Smooth muscle cell of bladder (primary cell): Measurements from ENCODE around the gene ENTREP1. TPM values are rescaled to one million over a fixed set of nuclear protein-coding genes. Genes with fewer than 3 reads are reported as not detected.

ENCODE experiments used
- total RNA-seq: library from RNA; depleted of rRNA; stranded (reverse); fragments of >200 nt; gene quantifications from 2 replicates; pipeline ENCODE4 v1.2.3, GENCODE V29; 2014

The ENTREP1 gene, protein sequence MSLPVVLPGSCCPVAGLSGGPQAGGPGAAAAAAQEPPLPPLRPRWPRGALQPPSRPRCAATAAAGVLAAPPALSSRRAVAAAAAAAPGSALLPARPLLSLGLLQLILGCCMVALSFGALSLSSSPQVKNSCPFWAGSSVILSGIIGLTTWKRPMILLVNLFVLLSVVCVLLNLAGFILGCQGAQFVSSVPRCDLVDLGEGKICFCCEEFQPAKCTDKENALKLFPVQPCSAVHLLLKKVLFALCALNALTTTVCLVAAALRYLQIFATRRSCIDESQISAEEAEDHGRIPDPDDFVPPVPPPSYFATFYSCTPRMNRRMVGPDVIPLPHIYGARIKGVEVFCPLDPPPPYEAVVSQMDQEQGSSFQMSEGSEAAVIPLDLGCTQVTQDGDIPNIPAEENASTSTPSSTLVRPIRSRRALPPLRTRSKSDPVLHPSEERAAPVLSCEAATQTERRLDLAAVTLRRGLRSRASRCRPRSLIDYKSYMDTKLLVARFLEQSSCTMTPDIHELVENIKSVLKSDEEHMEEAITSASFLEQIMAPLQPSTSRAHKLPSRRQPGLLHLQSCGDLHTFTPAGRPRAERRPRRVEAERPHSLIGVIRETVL
- total RNA-seq: not detected in 2 replicates

DNA sequence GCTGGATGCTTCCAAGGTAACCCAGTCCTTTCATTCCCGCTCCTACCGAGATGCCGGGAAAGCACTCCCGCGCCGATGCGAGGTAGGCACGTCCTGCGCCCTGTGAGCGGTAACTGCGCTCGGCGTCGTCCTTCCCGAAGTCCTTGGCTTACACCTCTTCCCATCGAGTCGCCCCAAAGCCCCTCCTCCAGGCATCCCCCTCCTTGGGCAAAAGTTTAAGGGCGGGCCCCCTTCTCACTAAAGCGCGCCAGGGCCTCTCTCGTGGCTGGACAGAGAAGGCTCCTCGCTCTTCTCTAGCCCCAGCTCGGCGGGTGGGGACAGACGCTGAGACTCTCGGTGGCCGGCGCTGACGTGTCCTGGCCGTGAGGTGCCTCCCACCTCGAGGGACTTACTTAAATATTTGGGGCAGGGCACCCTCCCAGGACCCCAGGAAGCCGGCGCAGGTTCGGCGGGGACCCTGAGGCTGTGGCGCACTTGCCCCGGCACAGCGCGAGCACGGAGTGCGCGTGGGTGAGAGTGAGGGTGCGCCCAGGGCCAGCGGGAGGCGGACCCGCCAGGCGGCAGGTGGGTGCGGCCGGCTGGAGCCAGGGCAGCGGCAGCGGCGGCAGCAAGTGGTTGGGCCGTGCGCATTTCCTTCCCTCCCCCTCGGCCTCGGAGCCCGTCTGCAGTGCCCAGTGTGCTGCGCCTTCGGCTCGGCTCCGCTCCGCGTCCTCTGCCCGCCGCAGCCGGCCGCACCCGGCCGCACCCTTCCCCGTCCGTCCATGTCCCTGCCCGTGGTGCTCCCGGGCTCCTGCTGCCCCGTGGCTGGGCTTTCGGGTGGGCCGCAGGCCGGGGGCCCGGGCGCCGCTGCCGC is at the start of gene ENTREP1:
ENTREP1 (plus strand) TSS at position 667 of the 853 bp plus-strand sequence; CDS start at position 762, 95 bp downstream.

Other genes starting within 250 kb of the ENTREP1 start
- gene TJP2, start 150.9 kb upstream of the ENTREP1 start, total RNA-seq: 29.6 and 41.8 TPM in 2 replicates